K562 (cell line): ENCODE results near the gene SELENOM.

Source experiments
- RAD21 ChIP-seq, 2 experiments: fragments of 250-450 bp in 1 of 2; fragments of 450-650 bp in 1 of 2; sonication (Bioruptor Pico) in 1 of 2; formaldehyde crosslinking in 1 of 2; IDR thresholded peaks in 1 of 2; conservative IDR thresholded peaks in 1 of 2; 2 replicates each; pipeline versions ENCODE4 v1.4.0 to v1.8.0; 2020 to 2022; ENCODE audit warnings: mild to moderate bottlenecking in 2 of 2, moderate library complexity in 1 of 2
- TSHZ1 ChIP-seq: fragments of 250-450 bp; sonication (Bioruptor Pico); IDR thresholded peaks from 2 replicates; pipeline ENCODE4 v1.4.0; 2020; ENCODE audit warnings: mild to moderate bottlenecking, moderate library complexity
- ZBTB49 ChIP-seq: sonication (generic); formaldehyde crosslinking; IDR thresholded peaks from 2 replicates; pipeline ENCODE4 v1.8.0; 2022; ENCODE audit warnings: missing genetic modification reagents, mild to moderate bottlenecking, borderline replicate concordance

GRCh38 chr22:31075961-31076360, 31.4 kb downstream of the SELENOM start:
- TF ChIP-seq ZBTB49 (CRISPR knock-in tag) = no peak
- no peak for TF ChIP-seq RAD21 (CRISPR knock-in tag; conservative IDR thresholded peaks at IDR 0.05 in 1 of 2, IDR thresholded peaks at IDR 0.05 in 1 of 2)
- TF ChIP-seq TSHZ1 (CRISPR knock-in tag) = no peak
